A549 (cell line): ENCODE data around the gene HSPA1A. TPM values are rescaled to one million over a fixed set of nuclear protein-coding genes. Genes with fewer than 3 reads are reported as not detected.
A peak's percentile ranks its signal among the peaks of the same experiment; 100 is the strongest.

Experiments
- ATAC-seq, 2 experiments: fragments of 200-7000 bp in 1 of 2; fragments of >200 bp in 1 of 2; cut with Nextera tagmentation in 1 of 2; cut with Tn5 transposase in 1 of 2; 3 replicates each; pipeline versions ENCODE4 v1.8.0 to v1.9.1; 2018 to 2020; ENCODE audit warnings: mild to moderate bottlenecking in 1 of 2, moderate library complexity in 1 of 2
- CTCF ChIA-PET: fragments of 300-600 bp; sonication (Branson Sonifier 250); formaldehyde crosslinking; extraction: SDS; loops from one replicate; lab custom pipeline; 2021; ENCODE audit warnings: antibody characterized with exemption, inconsistent platforms; lab: Yijun Ruan, JAX
- POLR2A ChIA-PET: fragments of 350-600 bp; formaldehyde crosslinking; extraction: SDS; loops from one replicate; lab custom pipeline; 2021; ENCODE audit warnings: antibody characterized with exemption, inconsistent platforms; lab: Yijun Ruan, JAX
- DNase-seq, 2 experiments: peaks; one replicate each; pipeline versions ENCODE4 v3.0.0 to v3.0.0-alpha.2; 2011 to 2016; ENCODE audit warnings: low read depth in 1 of 2, low spot score in 1 of 2
- FAIRE-seq: peaks from 2 replicates; lab custom pipeline; 2011; peaks lifted over from hg19 to GRCh38; lab: Jason Lieb, UNC
- H3K27ac ChIP-seq, 2 experiments: fragments of >200 bp; sonication (Bioruptor Twin); formaldehyde crosslinking; 3 replicates each; pipeline ENCODE4 v1.5.1; 2016 to 2017
- H3K4me1 ChIP-seq: fragments of >200 bp; sonication (Bioruptor Twin); formaldehyde crosslinking; 3 replicates; pipeline ENCODE4 v1.6.1; 2016
- H3K4me2 ChIP-seq: fragments of >200 bp; sonication (Bioruptor Twin); formaldehyde crosslinking; 3 replicates; pipeline ENCODE4 v1.6.1; 2016
- H3K4me3 ChIP-seq: fragments of >200 bp; sonication (Bioruptor Twin); formaldehyde crosslinking; 3 replicates; pipeline ENCODE4 v1.5.1; 2016
- H3K9me3 ChIP-seq: fragments of >200 bp; sonication (Bioruptor Twin); formaldehyde crosslinking; 3 replicates; pipeline ENCODE4 v1.6.1; 2016
- CEBPB ChIP-seq, 2 experiments: fragments of >200 bp in 1 of 2; sonication (Bioruptor Twin) in 1 of 2; formaldehyde crosslinking in 1 of 2; IDR thresholded peaks; 2 replicates each; pipeline ENCODE4 v1.6.1; 2012 to 2016
- CHD2 ChIP-seq: fragments of 150-350 bp; IDR thresholded peaks from 2 replicates; pipeline ENCODE4 v1.6.1; 2014; ENCODE audit warnings: low read length; ENCODE audit not compliant: partially characterized antibody
- FOXS1 ChIP-seq: fragments of 250-450 bp; sonication (Bioruptor Pico); IDR thresholded peaks from 2 replicates; pipeline ENCODE4 v1.5.0; 2020; ENCODE audit warnings: mild to moderate bottlenecking, moderate library complexity
- HOXB13 ChIP-seq: fragments of 250-450 bp; sonication (Bioruptor Pico); IDR thresholded peaks from 2 replicates; pipeline ENCODE4 v1.5.0; 2020; ENCODE audit warnings: low read depth, mild to moderate bottlenecking, moderate library complexity
- HOXB5 ChIP-seq: fragments of 250-450 bp; sonication (Bioruptor Pico); IDR thresholded peaks from 2 replicates; pipeline ENCODE4 v1.5.0; 2020; ENCODE audit warnings: mild to moderate bottlenecking, moderate library complexity
- JUN ChIP-seq, 2 experiments: fragments of >200 bp; sonication (Bioruptor Twin); formaldehyde crosslinking; IDR thresholded peaks; 2 replicates in 1 of 2; 3 replicates in 1 of 2; pipeline ENCODE4 v1.6.1; 2016 to 2017
- MAFK ChIP-seq: fragments of 450-650 bp; IDR thresholded peaks from 2 replicates; pipeline ENCODE4 v1.6.1; 2014; ENCODE audit not compliant: partially characterized antibody
- MAZ ChIP-seq: fragments of 150-350 bp; IDR thresholded peaks from 2 replicates; pipeline ENCODE4 v1.6.1; 2014; ENCODE audit warnings: antibody characterized with exemption, low read depth, low read length, borderline replicate concordance
- NPAS2 ChIP-seq: fragments of 250-450 bp; sonication (Bioruptor Pico); IDR thresholded peaks from 2 replicates; pipeline ENCODE4 v1.8.0; 2022; ENCODE audit warnings: mild to moderate bottlenecking, moderate library complexity, borderline replicate concordance
- RFX5 ChIP-seq: fragments of 450-650 bp; IDR thresholded peaks from 2 replicates; pipeline ENCODE4 v1.7.1; 2014; ENCODE audit warnings: antibody characterized with exemption, mild to moderate bottlenecking, moderate library complexity
- ZC3H11A ChIP-seq: fragments of 450-650 bp; IDR thresholded peaks from 2 replicates; pipeline ENCODE4 v1.6.1; 2014; ENCODE audit warnings: antibody characterized with exemption, mild to moderate bottlenecking
- ZFP36 ChIP-seq: fragments of 450-650 bp; IDR thresholded peaks from 2 replicates; pipeline ENCODE4 v1.6.1; 2014; ENCODE audit warnings: borderline replicate concordance; ENCODE audit not compliant: partially characterized antibody
- WGBS: methylation state at CpG from one replicate; pipeline ENCODE4 v1.1.6; 2017; ENCODE audit errors: missing lambda C conversion rate; 5-methylcytosine and 5-hydroxymethylcytosine counted together
- polyA plus RNA-seq, 4 experiments: library from polyadenylated mRNA; depleted of rRNA in 3 of 4; stranded (reverse); fragments of >200 nt; fragmentation: RNase III in 1 of 4; extraction: RNeasy Plus Mini Kit Qiagen cat#74134 plus additional on column Dnase treatment in 1 of 4; gene quantifications; 2 replicates in 3 of 4; 3 replicates in 1 of 4; pipeline ENCODE4 v1.2.3, GENCODE V29; 2011 to 2017
- TF ChIP-seq, protein P1 (sequence below): IDR thresholded peaks from 2 replicates; pipeline ENCODE4 v1.6.1; 2012
- TF ChIP-seq, protein P2 (sequence below): fragments of 250-450 bp; sonication (Bioruptor Pico); IDR thresholded peaks from 2 replicates; pipeline ENCODE4 v1.5.0; 2021; ENCODE audit warnings: mild to moderate bottlenecking, moderate library complexity, borderline replicate concordance
- TF ChIP-seq, protein P3 (sequence below): IDR thresholded peaks from 2 replicates; pipeline ENCODE4 v1.6.1; 2012
- TF ChIP-seq, protein P4 (sequence below): fragments of 200-600 bp; sonication (generic); IDR thresholded peaks from 2 replicates; pipeline ENCODE4 v1.6.1; 2016; ENCODE audit warnings: antibody characterized with exemption, mild to moderate bottlenecking, moderate library complexity

Gene HSPA1A
- polyA plus RNA-seq, 2 of the 4 experiments (the other 2 are of a cell fraction) = 122 to 204 TPM

DNA sequence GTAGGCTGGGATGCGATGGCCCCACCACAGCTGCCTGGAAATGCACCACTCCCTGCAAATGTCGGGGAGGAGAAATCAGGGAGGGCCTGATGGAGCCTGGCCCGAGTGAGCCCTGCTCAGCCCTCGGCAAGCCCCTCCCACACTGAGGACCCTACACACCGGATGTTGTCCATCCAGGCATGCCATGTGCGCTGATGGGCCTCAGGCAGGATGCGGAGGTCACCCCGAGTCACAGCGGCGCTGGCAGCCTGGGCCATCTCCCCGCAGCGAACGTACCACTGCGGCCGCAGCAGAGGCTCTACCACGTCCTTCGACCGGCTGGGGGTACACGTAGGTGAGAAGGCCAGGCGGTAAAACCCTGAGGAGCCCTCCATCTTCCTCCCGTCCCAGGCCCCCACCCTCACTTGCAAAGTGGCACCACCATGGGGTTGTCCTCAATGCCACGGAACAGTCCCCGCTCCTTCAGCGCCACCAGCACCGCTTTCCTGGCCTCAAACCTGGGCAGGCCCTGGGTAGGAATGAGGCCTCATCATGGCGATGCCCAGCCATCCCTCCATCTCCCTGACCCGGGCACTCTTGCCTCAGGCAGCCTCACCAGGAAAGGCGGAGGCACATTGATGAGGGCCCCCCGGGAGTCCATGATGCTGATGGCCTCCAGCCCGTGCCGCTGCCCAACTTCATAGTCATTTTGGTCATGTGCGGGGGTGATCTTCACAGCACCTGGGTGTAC lies 33.1 kb upstream of the HSPA1A start:
- FAIRE-seq (no peak), DNase-seq (no peak), ATAC-seq (no peak)
- ChIA-PET CTCF (interaction anchor here (1.2 to 3.6 kb wide), 3 partner anchors 9 to 14 kb away, joined by 3 to 17 read pairs (median 11); partner anchors contain the start of gene VARS1), POLR2A (no interaction called here)
- Histone ChIP-seq H3K4me2 (no peak overlapping the region), H3K27ac (no peak overlapping the region), H3K4me1 (peaks cover 7% of the 10 kb centered on the region), H3K9me3 (no peaks in the 10 kb centered on the region), H3K4me3 (no peak overlapping the region)
- 94% methylated on average over 20 of the region's 32 CpGs for WGBS
- TF ChIP-seq, protein P1, sequence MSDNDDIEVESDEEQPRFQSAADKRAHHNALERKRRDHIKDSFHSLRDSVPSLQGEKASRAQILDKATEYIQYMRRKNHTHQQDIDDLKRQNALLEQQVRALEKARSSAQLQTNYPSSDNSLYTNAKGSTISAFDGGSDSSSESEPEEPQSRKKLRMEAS = no peak
- TF ChIP-seq CEBPB (IDR thresholded peaks at IDR 0.05) (no peak), ZC3H11A (no peak), HOXB5 (CRISPR knock-in tag) (no peak), ZFP36 (no peak), HOXB13 (CRISPR knock-in tag) (no peak), MAFK (no peak), NPAS2 (CRISPR knock-in tag) (no peak)
- TF ChIP-seq, protein P2, sequence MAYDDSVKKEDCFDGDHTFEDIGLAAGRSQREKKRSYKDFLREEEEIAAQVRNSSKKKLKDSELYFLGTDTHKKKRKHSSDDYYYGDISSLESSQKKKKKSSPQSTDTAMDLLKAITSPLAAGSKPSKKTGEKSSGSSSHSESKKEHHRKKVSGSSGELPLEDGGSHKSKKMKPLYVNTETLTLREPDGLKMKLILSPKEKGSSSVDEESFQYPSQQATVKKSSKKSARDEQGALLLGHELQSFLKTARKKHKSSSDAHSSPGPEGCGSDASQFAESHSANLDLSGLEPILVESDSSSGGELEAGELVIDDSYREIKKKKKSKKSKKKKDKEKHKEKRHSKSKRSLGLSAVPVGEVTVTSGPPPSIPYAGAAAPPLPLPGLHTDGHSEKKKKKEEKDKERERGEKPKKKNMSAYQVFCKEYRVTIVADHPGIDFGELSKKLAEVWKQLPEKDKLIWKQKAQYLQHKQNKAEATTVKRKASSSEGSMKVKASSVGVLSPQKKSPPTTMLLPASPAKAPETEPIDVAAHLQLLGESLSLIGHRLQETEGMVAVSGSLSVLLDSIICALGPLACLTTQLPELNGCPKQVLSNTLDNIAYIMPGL (CRISPR knock-in tag) = no peak
- TF ChIP-seq, protein P3, sequence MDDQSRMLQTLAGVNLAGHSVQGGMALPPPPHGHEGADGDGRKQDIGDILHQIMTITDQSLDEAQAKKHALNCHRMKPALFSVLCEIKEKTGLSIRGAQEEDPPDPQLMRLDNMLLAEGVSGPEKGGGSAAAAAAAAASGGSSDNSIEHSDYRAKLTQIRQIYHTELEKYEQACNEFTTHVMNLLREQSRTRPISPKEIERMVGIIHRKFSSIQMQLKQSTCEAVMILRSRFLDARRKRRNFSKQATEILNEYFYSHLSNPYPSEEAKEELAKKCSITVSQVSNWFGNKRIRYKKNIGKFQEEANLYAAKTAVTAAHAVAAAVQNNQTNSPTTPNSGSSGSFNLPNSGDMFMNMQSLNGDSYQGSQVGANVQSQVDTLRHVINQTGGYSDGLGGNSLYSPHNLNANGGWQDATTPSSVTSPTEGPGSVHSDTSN = no peak
- TF ChIP-seq, protein P4, sequence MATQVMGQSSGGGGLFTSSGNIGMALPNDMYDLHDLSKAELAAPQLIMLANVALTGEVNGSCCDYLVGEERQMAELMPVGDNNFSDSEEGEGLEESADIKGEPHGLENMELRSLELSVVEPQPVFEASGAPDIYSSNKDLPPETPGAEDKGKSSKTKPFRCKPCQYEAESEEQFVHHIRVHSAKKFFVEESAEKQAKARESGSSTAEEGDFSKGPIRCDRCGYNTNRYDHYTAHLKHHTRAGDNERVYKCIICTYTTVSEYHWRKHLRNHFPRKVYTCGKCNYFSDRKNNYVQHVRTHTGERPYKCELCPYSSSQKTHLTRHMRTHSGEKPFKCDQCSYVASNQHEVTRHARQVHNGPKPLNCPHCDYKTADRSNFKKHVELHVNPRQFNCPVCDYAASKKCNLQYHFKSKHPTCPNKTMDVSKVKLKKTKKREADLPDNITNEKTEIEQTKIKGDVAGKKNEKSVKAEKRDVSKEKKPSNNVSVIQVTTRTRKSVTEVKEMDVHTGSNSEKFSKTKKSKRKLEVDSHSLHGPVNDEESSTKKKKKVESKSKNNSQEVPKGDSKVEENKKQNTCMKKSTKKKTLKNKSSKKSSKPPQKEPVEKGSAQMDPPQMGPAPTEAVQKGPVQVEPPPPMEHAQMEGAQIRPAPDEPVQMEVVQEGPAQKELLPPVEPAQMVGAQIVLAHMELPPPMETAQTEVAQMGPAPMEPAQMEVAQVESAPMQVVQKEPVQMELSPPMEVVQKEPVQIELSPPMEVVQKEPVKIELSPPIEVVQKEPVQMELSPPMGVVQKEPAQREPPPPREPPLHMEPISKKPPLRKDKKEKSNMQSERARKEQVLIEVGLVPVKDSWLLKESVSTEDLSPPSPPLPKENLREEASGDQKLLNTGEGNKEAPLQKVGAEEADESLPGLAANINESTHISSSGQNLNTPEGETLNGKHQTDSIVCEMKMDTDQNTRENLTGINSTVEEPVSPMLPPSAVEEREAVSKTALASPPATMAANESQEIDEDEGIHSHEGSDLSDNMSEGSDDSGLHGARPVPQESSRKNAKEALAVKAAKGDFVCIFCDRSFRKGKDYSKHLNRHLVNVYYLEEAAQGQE = no peak

DNA sequence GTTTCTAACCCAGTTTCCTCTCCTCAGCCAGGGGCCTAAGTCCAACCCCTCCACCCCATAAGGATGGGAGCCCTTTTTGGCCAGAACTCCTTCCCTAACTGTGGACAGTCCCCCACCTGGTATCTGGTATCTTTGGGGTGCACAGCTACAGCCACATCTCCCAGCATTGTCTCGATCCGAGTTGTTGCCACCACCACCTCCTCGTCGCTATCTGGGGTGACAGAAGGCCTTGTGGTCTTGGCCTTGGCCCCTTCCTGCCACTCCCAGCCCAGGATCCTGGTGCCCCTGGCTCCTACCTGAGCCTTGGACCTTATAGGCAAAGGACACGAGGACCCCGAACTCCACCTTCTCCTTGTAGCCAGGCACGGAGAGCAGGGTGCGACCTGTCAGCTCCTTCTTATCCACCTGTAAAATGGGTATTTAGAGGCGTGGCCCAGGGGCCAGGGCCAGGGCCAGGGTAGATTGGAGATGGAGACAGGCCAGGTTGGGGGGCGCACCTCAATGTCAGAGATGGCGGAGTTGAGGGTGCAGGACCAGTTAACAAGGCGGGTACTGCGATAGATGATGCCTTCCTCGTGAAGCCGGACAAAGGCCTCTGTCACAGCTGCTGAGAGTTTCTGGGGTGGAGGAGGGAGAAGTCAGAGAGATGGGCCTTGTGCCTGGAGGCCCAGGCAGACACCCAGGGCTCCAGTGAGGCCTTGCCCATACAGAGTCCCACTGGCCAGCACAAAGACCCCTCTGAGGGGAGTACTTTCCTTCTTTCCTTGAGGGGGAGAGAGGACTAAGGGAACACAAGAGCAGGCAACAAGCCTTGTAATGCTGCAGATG lies 31.0 kb upstream of the HSPA1A start:
- 92% methylated on average over 13 of the region's 15 CpGs for WGBS
- no peak overlapping the region for H3K4me2 ChIP-seq
- no peak for TF ChIP-seq HOXB13 (CRISPR knock-in tag)
- no peak for TF ChIP-seq MAZ
- 0 out of 5 replicates have a peak, but pooled peaks of 1 of the 2 experiments have one; percentile 22 for TF ChIP-seq JUN (IDR thresholded peaks at IDR 0.05)
- TF ChIP-seq CHD2 = no peak
- no peak for TF ChIP-seq RFX5
- no peak for TF ChIP-seq FOXS1 (CRISPR knock-in tag)
- ChIA-PET POLR2A (interaction anchor here (1.4 kb wide), 1 partner anchor 43 kb away, joined by 3 read pairs; the partner anchor contains the start of gene HSPA1B), CTCF (interaction anchor here (0.8 to 1.7 kb wide), 4 partner anchors 9 to 46 kb away, joined by 3 to 4 read pairs (median 4); no protein-coding TSS in a partner anchor)
- no peaks in the 10 kb centered on the region for H3K9me3 ChIP-seq
- DNase-seq (no peak), ATAC-seq (no peak), FAIRE-seq (no peak)
- no peaks in the 10 kb centered on the region for H3K4me1 ChIP-seq
- H3K27ac ChIP-seq = no peak overlapping the region
- no peak overlapping the region for H3K4me3 ChIP-seq
